Esophagus squamous epithelium (tissue), 5 donors: Measurements from ENCODE around the gene NFATC4. TPM values are rescaled to one million over a fixed set of nuclear protein-coding genes. Genes with fewer than 3 reads are reported as not detected.
"Not testable (repeated sequence)": the region's sequence is repeated elsewhere in the genome, so short reads cannot be mapped to it uniquely, and the experiment has no call there.

ENCODE experiments used
- DNase-seq: peaks from one replicate; lab custom pipeline; 2025; lab: John Stamatoyannopoulos, UW
- H3K27ac ChIP-seq, 4 donors: fragments of 200-600 bp; sonication (generic); one replicate each; pipeline ENCODE4 v1.5.1; 2016 to 2019; ENCODE audit warnings: mild to moderate bottlenecking in 1 of 4
- H3K27me3 ChIP-seq, 4 donors: fragments of 200-600 bp; sonication (generic); 1 replicate in 3 of 4; 2 replicates in 1 of 4; pipeline versions ENCODE4 v1.5.1 to v1.6.0; 2017 to 2021; ENCODE audit warnings: antibody characterized with exemption in 1 of 4
- H3K36me3 ChIP-seq, 3 donors: fragments of 200-600 bp; sonication (generic); one replicate each; pipeline ENCODE4 v1.5.1; 2016 to 2019
- H3K4me1 ChIP-seq, 3 donors: fragments of 200-600 bp; sonication (generic); one replicate each; pipeline ENCODE4 v1.5.1; 2017 to 2019
- H3K4me3 ChIP-seq, 4 donors: fragments of 200-600 bp; sonication (generic); 1 replicate in 3 of 4; 2 replicates in 1 of 4; pipeline ENCODE4 v1.5.1; 2016 to 2019; ENCODE audit warnings: mild to moderate bottlenecking in 2 of 4, moderate library complexity in 1 of 4
- H3K9me3 ChIP-seq, 3 donors: fragments of 200-600 bp; sonication (generic); one replicate each; pipeline ENCODE4 v1.5.1; 2016 to 2019
- CTCF ChIP-seq, 6 experiments: fragments of 450-650 bp in 4 of 6; fragments of 200-600 bp in 2 of 6; sonication (generic) in 2 of 6; IDR thresholded peaks; one replicate each; pipeline ENCODE4 v1.5.1; 2016 to 2019; ENCODE audit warnings: antibody characterized with exemption in 6 of 6, mild to moderate bottlenecking in 4 of 6, moderate library complexity in 4 of 6
- POLR2A ChIP-seq, 4 donors: fragments of 450-650 bp; IDR thresholded peaks; one replicate each; pipeline ENCODE4 v1.6.1; 2017; ENCODE audit warnings: antibody characterized with exemption in 4 of 4, mild to moderate bottlenecking in 4 of 4, moderate library complexity in 3 of 4
- WGBS, 2 donors: methylation state at CpG; one replicate each; pipeline ENCODE4 v1.1.5; 2018; 5-methylcytosine and 5-hydroxymethylcytosine counted together
- intact Hi-C: fragments of 100-400 bp; cut with DNase I; formaldehyde crosslinking; loops from one replicate; pipeline ENCODE4 v1.15.0; 2022
- total RNA-seq, 4 donors: library from RNA; depleted of rRNA; stranded (reverse); fragments of >200 nt; gene quantifications; one replicate each; pipeline ENCODE4 v1.1.0, GENCODE V29; 2016
- donor health status: DM: yes; HTN: yes; CAD: no.

Gene NFATC4
- total RNA-seq, 4 donors from 2014 or later, result 2.7 to 22.5 (median 9.2) TPM

- Histone ChIP-seq H3K4me1 (peaks cover 0 to 41% (median 1%) of the 10 kb centered on the region in 3 donors), H3K4me3 (no peak overlapping the region), H3K36me3 (no peaks in the 10 kb centered on the region), H3K9me3 (no peaks in the 10 kb centered on the region), H3K27ac (no peak overlapping the region), H3K27me3 (no peaks in the 10 kb centered on the region)
- intact Hi-C loops, result no loop called here
- no peak for DNase-seq
- TF ChIP-seq CTCF (IDR thresholded peaks at IDR 0.05) (no peak), POLR2A (IDR thresholded peaks at IDR 0.05) (no peak)
- 64 to 70% methylated on average over 4 of the region's 4 CpGs for WGBS, 2 donors
These were observed 16.2 kb downstream of the NFATC4 start for GRCh38 chr14:24384169-24384568.

DNA sequence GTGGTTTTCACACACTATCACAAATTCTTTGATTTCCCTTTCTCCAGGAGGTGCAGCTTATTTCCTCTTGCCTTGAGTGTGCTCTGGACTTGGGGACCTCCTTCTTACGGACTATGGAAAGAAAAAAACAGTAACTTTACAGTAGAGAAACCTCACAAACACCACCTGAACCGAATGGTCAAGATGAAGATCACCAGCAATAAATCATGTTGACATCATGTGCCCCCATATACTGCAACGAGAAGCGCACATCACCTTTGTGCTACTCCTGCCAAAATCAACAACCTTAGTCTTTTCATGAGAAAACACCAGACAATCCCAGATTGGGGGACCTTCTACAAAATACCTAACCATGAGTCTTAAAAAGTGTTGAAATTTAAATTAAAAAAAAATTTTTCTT lies 17.5 kb downstream of the NFATC4 start:
- Histone ChIP-seq H3K9me3 (no peaks in the 10 kb centered on the region), H3K27ac (no peak overlapping the region), H3K27me3 (no peaks in the 10 kb centered on the region), H3K36me3 (no peaks in the 10 kb centered on the region), H3K4me1 (peaks cover 0 to 27% (median 0%) of the 10 kb centered on the region in 3 donors), H3K4me3 (no peak overlapping the region)
- WGBS, 2 donors, result 79 to 80% methylated on average over 4 of the region's 4 CpGs
- no peak for TF ChIP-seq POLR2A (IDR thresholded peaks at IDR 0.05)
- no peak for TF ChIP-seq CTCF (IDR thresholded peaks at IDR 0.05)
- intact Hi-C loops, result no loop called here
- DNase-seq, result no peak

- TF ChIP-seq CTCF (IDR thresholded peaks at IDR 0.05), result no peak
- no peak for TF ChIP-seq POLR2A (IDR thresholded peaks at IDR 0.05)
- WGBS, 2 donors, result 55 to 91% methylated on average over 2 of the region's 2 CpGs
- no peaks in the 10 kb centered on the region for H3K27me3 ChIP-seq
- peaks cover 0 to 24% (median 5%) of the 10 kb centered on the region in 3 donors for H3K4me1 ChIP-seq
- no peak for DNase-seq
- no peaks in the 10 kb centered on the region for H3K36me3 ChIP-seq
- intact Hi-C loops, result no loop called here
- no peak overlapping the region for H3K4me3 ChIP-seq
- no peak overlapping the region for H3K27ac ChIP-seq
- H3K9me3 ChIP-seq, result no peaks in the 10 kb centered on the region
These were observed 19.0 kb downstream of the NFATC4 start for GRCh38 chr14:24387009-24387345.

DNA sequence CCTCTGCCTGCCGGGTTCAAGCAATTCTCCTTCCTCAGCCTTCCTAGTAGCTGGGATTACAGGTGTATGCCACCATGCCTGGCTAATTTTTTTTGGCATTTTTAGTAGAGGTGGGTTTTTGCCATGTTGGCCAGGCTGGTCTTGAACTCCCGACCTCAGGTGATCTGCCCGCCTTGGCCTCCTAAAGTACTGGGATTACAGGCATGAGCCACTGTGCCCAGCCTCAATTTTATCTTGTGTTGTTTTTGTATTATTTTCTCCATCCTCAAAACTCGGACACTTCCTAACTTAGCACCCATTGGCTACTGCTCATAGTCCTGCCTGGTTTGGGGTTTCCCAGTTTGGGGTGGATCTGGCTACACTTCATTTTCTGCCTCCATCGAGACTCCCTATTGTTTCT lies 19.6 kb downstream of the NFATC4 start:
- H3K27me3 ChIP-seq, DNase-seq, intact Hi-C loops, H3K36me3 ChIP-seq, H3K4me3 ChIP-seq, H3K27ac ChIP-seq, H3K9me3 ChIP-seq: not testable (repeated sequence)
- H3K4me1 ChIP-seq, result peaks cover 0 to 24% (median 5%) of the 10 kb centered on the region in 3 donors
- WGBS, 2 donors, result 87% methylated on average over 5 of the region's 5 CpGs

- Histone ChIP-seq H3K4me3 (no peak overlapping the region), H3K9me3 (no peaks in the 10 kb centered on the region), H3K27ac (peak overlapping the region in 1 of 4 donors; percentile 30), H3K4me1 (peaks cover 0 to 34% (median 5%) of the 10 kb centered on the region in 3 donors), H3K27me3 (no peaks in the 10 kb centered on the region), H3K36me3 (no peaks in the 10 kb centered on the region)
- DNase-seq, result no peak
- intact Hi-C loops, result no loop called here
- WGBS, 2 donors, result 45 to 56% methylated on average over 2 of the region's 2 CpGs
- TF ChIP-seq CTCF (IDR thresholded peaks at IDR 0.05) (no peak), POLR2A (IDR thresholded peaks at IDR 0.05) (no peak)
These were observed 20.6 kb downstream of the NFATC4 start for GRCh38 chr14:24388474-24389179.
